Stimulated activated CD4-positive, alpha-beta T cell treated with anti-CD3 and anti-CD28 coated beads, Interleukin-2, amount 100 ng/mL, for 48 hours (primary cell): ENCODE data around the gene PRIM2.
"Not testable (repeated sequence)": the region's sequence is repeated elsewhere in the genome, so short reads cannot be mapped to it uniquely, and the experiment has no call there.

Experiments used
- DNase-seq, 2 donors: peaks; one replicate each; pipeline ENCODE4 v3.0.0-alpha.2; 2020

Gene PRIM2

GRCh38 chr6:57310095-57310816 is 7.2 kb upstream of the PRIM2 start:
- DNase-seq: not testable (repeated sequence)

- no peak for DNase-seq
These were observed 6.6 kb upstream of the PRIM2 start for GRCh38 chr6:57310817-57311157.

GRCh38 chr6:57311300-57312003 is 6.0 kb upstream of the PRIM2 start:
- DNase-seq: not testable (repeated sequence)

GRCh38 chr6:57312004-57312345 is 5.5 kb upstream of the PRIM2 start:
- DNase-seq: no peak

GRCh38 chr6:57313009-57313408 is 4.4 kb upstream of the PRIM2 start:
- DNase-seq: no peak

GRCh38 chr6:57313711-57314471 is 3.5 kb upstream of the PRIM2 start:
- DNase-seq: no peak

GRCh38 chr6:57315111-57315510 is 2.3 kb upstream of the PRIM2 start:
- DNase-seq: no peak

GRCh38 chr6:57315851-57316250 is 1.6 kb upstream of the PRIM2 start:
- no peak for DNase-seq

- DNase-seq: peak; percentile 67 to 69
These were observed 810 bp upstream of the PRIM2 start for GRCh38 chr6:57316581-57317059.

GRCh38 chr6:57324538-57324937 is 7.1 kb downstream of the PRIM2 start:
- no peak for DNase-seq

GRCh38 chr6:57327311-57327710 is 9.9 kb downstream of the PRIM2 start:
- DNase-seq: no peak

- DNase-seq: no peak
These were observed 10.6 kb downstream of the PRIM2 start for GRCh38 chr6:57328074-57328473.

- no peak for DNase-seq
These were observed 12.5 kb downstream of the PRIM2 start for GRCh38 chr6:57329933-57330332.

- no peak for DNase-seq
These were observed 24.8 kb downstream of the PRIM2 start for GRCh38 chr6:57342148-57342669.

- not testable (repeated sequence) for DNase-seq
These were observed 25.9 kb downstream of the PRIM2 start for GRCh38 chr6:57343342-57343741.

- not testable (repeated sequence) for DNase-seq
These were observed 29.3 kb downstream of the PRIM2 start for GRCh38 chr6:57346715-57347114.

GRCh38 chr6:57347597-57347996 is 30.2 kb downstream of the PRIM2 start:
- not testable (repeated sequence) for DNase-seq

GRCh38 chr6:57350443-57350842 is 33.0 kb downstream of the PRIM2 start:
- DNase-seq: not testable (repeated sequence)

- DNase-seq: not testable (repeated sequence)
These were observed 35.2 kb downstream of the PRIM2 start for GRCh38 chr6:57352596-57352995.

GRCh38 chr6:57358319-57358718 is 40.9 kb downstream of the PRIM2 start:
- not testable (repeated sequence) for DNase-seq

GRCh38 chr6:57359766-57360165 is 42.3 kb downstream of the PRIM2 start:
- DNase-seq: not testable (repeated sequence)

GRCh38 chr6:57362340-57362739 is 44.9 kb downstream of the PRIM2 start:
- not testable (repeated sequence) for DNase-seq

- not testable (repeated sequence) for DNase-seq
These were observed 47.7 kb downstream of the PRIM2 start for GRCh38 chr6:57365076-57365583.
